PC-9 (cell line): ENCODE results near the gene ADAMTS13.

Experiments
- CTCF ChIP-seq: fragments of 200-600 bp; sonication (generic); conservative IDR thresholded peaks from 2 replicates; pipeline ENCODE4 v1.6.1; 2017; ENCODE audit warnings: mixed run types, antibody characterized with exemption, mild to moderate bottlenecking, moderate library complexity
- EZH2 ChIP-seq: fragments of 200-600 bp; sonication (generic); IDR thresholded peaks from 2 replicates; pipeline ENCODE4 v1.8.0; 2017; ENCODE audit warnings: antibody characterized with exemption, low read depth

DNA sequence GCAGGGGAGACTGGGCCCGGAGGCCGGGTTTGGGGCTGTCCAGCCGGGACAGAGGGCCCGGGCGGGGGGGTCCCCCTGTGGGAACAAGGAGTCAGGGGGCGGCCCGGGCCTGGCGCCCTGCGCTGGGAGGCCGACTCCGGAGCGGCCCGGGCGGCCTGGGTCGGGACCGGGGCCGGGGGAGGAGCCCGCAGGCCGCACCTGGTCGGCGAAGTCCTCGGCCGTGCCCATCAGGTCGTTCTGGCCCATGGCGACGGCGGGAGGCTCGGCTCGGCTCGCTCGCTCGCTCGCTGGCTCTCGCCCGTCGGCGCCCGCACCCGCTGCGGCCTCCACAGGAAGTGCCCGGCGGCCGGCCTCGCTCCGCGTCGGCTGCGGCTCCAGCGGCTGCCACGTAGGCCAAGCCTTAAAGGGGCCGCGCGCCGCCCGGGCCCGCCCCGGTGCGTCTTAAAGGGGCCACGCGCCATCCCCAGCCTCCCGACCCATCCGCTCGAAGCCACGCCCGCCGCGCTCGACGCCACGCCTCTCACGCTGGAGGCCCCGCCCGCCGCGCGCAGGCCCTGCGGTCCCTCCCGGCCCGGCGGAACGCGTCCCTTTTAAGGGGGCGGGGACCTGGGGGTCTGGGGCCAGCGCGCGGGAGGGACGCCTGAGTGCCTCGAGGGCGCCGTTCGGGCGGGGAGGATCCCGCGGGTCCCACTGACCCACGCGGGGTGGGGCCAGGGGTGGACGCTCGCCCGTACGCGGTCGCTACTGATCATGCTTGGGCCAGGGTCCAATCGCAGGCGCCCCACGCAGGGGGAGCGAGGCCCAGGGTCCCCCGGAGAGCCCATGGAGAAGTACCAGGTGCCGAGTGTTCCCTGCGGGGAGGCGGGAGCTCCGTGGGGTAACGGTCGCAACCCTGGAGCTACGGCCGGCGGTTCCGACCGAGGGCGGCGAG lies 46.2 kb upstream of the ADAMTS13 start, which contains the start of the genes STKLD1 and SURF4:
- TF ChIP-seq CTCF (no peak), EZH2 (no peak)
